Measurements from ENCODE around the gene HPDL. TPM values are rescaled to one million over a fixed set of nuclear protein-coding genes. Genes with fewer than 3 reads are reported as not detected.

The HPDL gene
- polyA plus RNA-seq, 2 donors = 2.7 to 5.2 TPM

DNA sequence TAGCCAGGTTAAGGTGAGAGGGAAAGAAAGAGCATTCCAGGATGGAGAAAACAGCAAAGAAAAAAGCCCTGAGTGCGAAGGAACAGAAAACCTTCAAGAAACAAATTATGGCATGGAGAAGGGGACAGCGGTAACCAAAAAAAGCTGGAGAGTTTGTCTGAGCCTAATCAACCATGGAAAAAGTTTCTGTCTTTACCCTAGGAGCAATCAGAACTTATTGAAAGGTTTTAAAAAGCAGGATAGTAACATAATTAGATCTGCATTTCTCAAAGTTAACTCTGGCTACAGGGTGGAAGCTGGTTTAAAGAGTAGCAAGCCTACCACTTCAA, 26.1 kb upstream of the HPDL start:
- no peaks in the 10 kb centered on the region for H3K9me3 ChIP-seq (ENCODE audit: control insufficient read depth in 2 of 2, insufficient read depth in 1 of 2, low read depth in 1 of 2, low read length in 1 of 2)
- H3K36me3 ChIP-seq (ENCODE audit: control insufficient read depth in 2 of 2, insufficient read depth in 2 of 2, low read length in 1 of 2) = no peaks in the 10 kb centered on the region
- WGBS, 2 donors = 74 to 80% methylated on average over 2 of the region's 2 CpGs
- H3K4me3 ChIP-seq (ENCODE audit: low read depth in 1 of 2, low read length in 2 of 2) = no peak overlapping the region
- H3K4me1 ChIP-seq (ENCODE audit: control insufficient read depth in 2 of 2, insufficient read depth in 2 of 2, low read length in 1 of 2) = peaks cover 2 to 4% of the 10 kb centered on the region in 2 donors
- H3K27me3 ChIP-seq (ENCODE audit: control insufficient read depth in 1 of 2, insufficient read depth in 2 of 2, low read length in 2 of 2) = no peaks in the 10 kb centered on the region
- no peak overlapping the region for H3K27ac ChIP-seq (ENCODE audit: low read depth in 2 of 2, low read length in 1 of 2)

GRCh38 chr1:45302505-45303150, 24.1 kb upstream of the HPDL start:
- WGBS, 2 donors = 82% methylated on average over 16 of the region's 16 CpGs
- Histone ChIP-seq H3K27ac (ENCODE audit: low read depth in 2 of 2, low read length in 1 of 2) (peak overlapping the region in 1 of 2 donors; percentile 83), H3K4me3 (ENCODE audit: low read depth in 1 of 2, low read length in 2 of 2) (peak overlapping the region; percentile 46 to 48)

DNA sequence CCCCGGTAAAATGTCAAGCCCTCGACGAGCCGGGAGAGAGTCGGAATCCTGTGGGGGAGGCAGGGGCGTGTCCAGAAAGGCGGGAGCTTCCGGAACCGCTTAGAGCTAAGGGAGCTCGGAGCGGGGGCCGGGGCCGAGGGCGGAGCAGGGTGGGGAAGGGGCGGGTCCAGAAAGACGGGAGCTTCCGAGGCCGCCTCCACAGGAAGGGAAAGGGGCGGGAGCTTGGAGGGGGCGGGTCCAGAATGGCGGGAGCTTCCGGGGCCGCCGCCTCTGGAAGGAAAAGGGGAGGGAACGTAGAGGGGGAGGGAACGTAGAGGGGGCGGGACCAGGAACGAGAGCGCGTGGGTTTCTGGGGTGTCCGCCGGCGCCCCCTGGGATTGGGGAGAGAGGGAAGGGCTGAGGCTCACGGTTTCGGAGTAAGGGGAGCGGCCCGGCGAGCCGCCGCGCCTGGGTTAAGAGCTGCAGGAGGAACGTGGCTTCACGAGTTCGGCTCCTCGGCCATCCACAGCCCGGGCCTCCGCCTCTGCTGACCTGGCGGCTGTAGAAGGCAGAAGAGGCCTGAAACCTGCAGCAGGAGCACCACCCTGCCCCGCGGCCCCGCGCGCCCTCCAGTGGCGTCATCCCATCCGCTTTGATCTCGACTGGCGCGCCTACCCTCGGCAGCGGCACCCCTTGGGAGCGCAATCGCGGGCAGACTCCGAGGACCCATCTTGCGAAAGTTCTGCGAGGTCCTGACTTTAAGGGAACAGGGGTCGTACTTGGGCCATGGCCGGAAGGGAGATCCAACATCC, 23.0 kb upstream of the HPDL start:
- WGBS, 2 donors = 0 to 1% methylated on average over 60 to 68 of the region's 68 CpGs
- H3K27ac ChIP-seq (ENCODE audit: low read depth in 2 of 2, low read length in 1 of 2) = peak overlapping the region; percentile 91 to 93
- no peaks in the 10 kb centered on the region for H3K36me3 ChIP-seq (ENCODE audit: control insufficient read depth in 2 of 2, insufficient read depth in 2 of 2, low read length in 1 of 2)
- H3K4me3 ChIP-seq (ENCODE audit: low read depth in 1 of 2, low read length in 2 of 2) = peak overlapping the region; percentile 57 to 69
- peaks cover 2 to 4% of the 10 kb centered on the region in 2 donors for H3K4me1 ChIP-seq (ENCODE audit: control insufficient read depth in 2 of 2, insufficient read depth in 2 of 2, low read length in 1 of 2)
- H3K27me3 ChIP-seq (ENCODE audit: control insufficient read depth in 1 of 2, insufficient read depth in 2 of 2, low read length in 2 of 2) = no peaks in the 10 kb centered on the region
- no peaks in the 10 kb centered on the region for H3K9me3 ChIP-seq (ENCODE audit: control insufficient read depth in 2 of 2, insufficient read depth in 1 of 2, low read depth in 1 of 2, low read length in 1 of 2)

More at GRCh38 chr1:45302505-45303150, 24.1 kb upstream of the HPDL start:
- no peaks in the 10 kb centered on the region for H3K9me3 ChIP-seq (ENCODE audit: control insufficient read depth in 2 of 2, insufficient read depth in 1 of 2, low read depth in 1 of 2, low read length in 1 of 2)
- no peaks in the 10 kb centered on the region for H3K27me3 ChIP-seq (ENCODE audit: control insufficient read depth in 1 of 2, insufficient read depth in 2 of 2, low read length in 2 of 2)
- H3K4me1 ChIP-seq (ENCODE audit: control insufficient read depth in 2 of 2, insufficient read depth in 2 of 2, low read length in 1 of 2) = peaks cover 2 to 4% of the 10 kb centered on the region in 2 donors
- H3K36me3 ChIP-seq (ENCODE audit: control insufficient read depth in 2 of 2, insufficient read depth in 2 of 2, low read length in 1 of 2) = no peaks in the 10 kb centered on the region

DNA sequence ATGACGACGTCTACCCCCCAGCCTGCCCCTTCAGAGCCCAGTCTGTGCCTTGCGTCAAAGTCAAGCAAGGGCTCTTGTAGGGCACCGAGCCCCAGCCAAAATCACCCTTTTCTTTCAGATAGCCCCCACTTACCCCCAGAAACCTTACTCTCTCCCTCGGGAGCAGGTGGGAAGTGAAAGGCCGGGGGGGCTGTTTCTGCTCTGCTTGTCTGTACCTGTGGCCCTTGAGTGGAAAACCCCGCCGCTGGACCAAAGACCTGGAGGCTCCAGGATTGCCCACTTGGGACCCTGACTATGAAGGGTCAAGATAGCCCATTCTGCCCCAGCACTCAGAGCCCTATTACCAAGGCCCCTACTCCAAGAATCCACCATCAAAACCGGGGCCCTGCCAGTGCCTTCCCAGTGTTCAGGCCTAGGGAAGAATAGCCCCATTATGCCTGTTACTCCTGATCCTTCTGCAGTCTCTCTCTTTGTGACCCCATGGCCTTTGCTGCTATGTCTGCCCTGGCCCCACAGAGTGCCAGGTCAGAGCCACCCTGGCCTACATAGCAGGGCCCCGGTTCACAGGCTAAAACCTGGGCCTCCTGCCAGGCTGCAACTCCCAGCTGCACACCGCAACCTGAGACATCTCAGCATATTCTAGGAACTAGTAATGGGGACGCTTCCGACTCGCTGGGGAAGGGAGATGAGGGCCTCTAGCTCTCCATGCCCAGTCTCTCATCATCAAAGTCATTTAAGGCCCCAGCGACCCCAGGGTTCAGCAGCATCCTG, 22.2 kb upstream of the HPDL start:
- Histone ChIP-seq H3K4me3 (ENCODE audit: low read depth in 1 of 2, low read length in 2 of 2) (peak overlapping the region; percentile 57 to 69), H3K27ac (ENCODE audit: low read depth in 2 of 2, low read length in 1 of 2) (peak overlapping the region; percentile 91 to 93), H3K9me3 (ENCODE audit: control insufficient read depth in 2 of 2, insufficient read depth in 1 of 2, low read depth in 1 of 2, low read length in 1 of 2) (no peaks in the 10 kb centered on the region), H3K4me1 (ENCODE audit: control insufficient read depth in 2 of 2, insufficient read depth in 2 of 2, low read length in 1 of 2) (peaks cover 2 to 4% of the 10 kb centered on the region in 2 donors), H3K36me3 (ENCODE audit: control insufficient read depth in 2 of 2, insufficient read depth in 2 of 2, low read length in 1 of 2) (no peaks in the 10 kb centered on the region), H3K27me3 (ENCODE audit: control insufficient read depth in 1 of 2, insufficient read depth in 2 of 2, low read length in 2 of 2) (no peaks in the 10 kb centered on the region)
- 34 to 36% methylated on average over 15 of the region's 15 CpGs for WGBS, 2 donors

GRCh38 chr1:45305231-45305630, 21.5 kb upstream of the HPDL start:
- Histone ChIP-seq H3K4me3 (ENCODE audit: low read depth in 1 of 2, low read length in 2 of 2) (no peak overlapping the region), H3K27ac (ENCODE audit: low read depth in 2 of 2, low read length in 1 of 2) (no peak overlapping the region), H3K9me3 (ENCODE audit: control insufficient read depth in 2 of 2, insufficient read depth in 1 of 2, low read depth in 1 of 2, low read length in 1 of 2) (no peaks in the 10 kb centered on the region), H3K4me1 (ENCODE audit: control insufficient read depth in 2 of 2, insufficient read depth in 2 of 2, low read length in 1 of 2) (peaks cover 2 to 4% of the 10 kb centered on the region in 2 donors), H3K27me3 (ENCODE audit: control insufficient read depth in 1 of 2, insufficient read depth in 2 of 2, low read length in 2 of 2) (no peaks in the 10 kb centered on the region), H3K36me3 (ENCODE audit: control insufficient read depth in 2 of 2, insufficient read depth in 2 of 2, low read length in 1 of 2) (no peaks in the 10 kb centered on the region)
- 88 to 89% methylated on average over 10 of the region's 10 CpGs for WGBS, 2 donors

- H3K27me3 ChIP-seq (ENCODE audit: control insufficient read depth in 1 of 2, insufficient read depth in 2 of 2, low read length in 2 of 2) = no peaks in the 10 kb centered on the region
- no peaks in the 10 kb centered on the region for H3K9me3 ChIP-seq (ENCODE audit: control insufficient read depth in 2 of 2, insufficient read depth in 1 of 2, low read depth in 1 of 2, low read length in 1 of 2)
- WGBS, 2 donors = 54 to 62% methylated on average over 8 of the region's 8 CpGs
- no peak overlapping the region for H3K27ac ChIP-seq (ENCODE audit: low read depth in 2 of 2, low read length in 1 of 2)
- H3K4me3 ChIP-seq (ENCODE audit: low read depth in 1 of 2, low read length in 2 of 2) = no peak overlapping the region
- H3K36me3 ChIP-seq (ENCODE audit: control insufficient read depth in 2 of 2, insufficient read depth in 2 of 2, low read length in 1 of 2) = no peaks in the 10 kb centered on the region
- peaks cover 2 to 4% of the 10 kb centered on the region in 2 donors for H3K4me1 ChIP-seq (ENCODE audit: control insufficient read depth in 2 of 2, insufficient read depth in 2 of 2, low read length in 1 of 2)
Observed at GRCh38 chr1:45306319-45306718, 20.4 kb upstream of the HPDL start.

GRCh38 chr1:45306905-45307304, 19.8 kb upstream of the HPDL start:
- Histone ChIP-seq H3K36me3 (ENCODE audit: control insufficient read depth in 2 of 2, insufficient read depth in 2 of 2, low read length in 1 of 2) (no peaks in the 10 kb centered on the region), H3K27ac (ENCODE audit: low read depth in 2 of 2, low read length in 1 of 2) (no peak overlapping the region), H3K4me1 (ENCODE audit: control insufficient read depth in 2 of 2, insufficient read depth in 2 of 2, low read length in 1 of 2) (peaks cover 2 to 4% of the 10 kb centered on the region in 2 donors), H3K4me3 (ENCODE audit: low read depth in 1 of 2, low read length in 2 of 2) (no peak overlapping the region), H3K9me3 (ENCODE audit: control insufficient read depth in 2 of 2, insufficient read depth in 1 of 2, low read depth in 1 of 2, low read length in 1 of 2) (no peaks in the 10 kb centered on the region), H3K27me3 (ENCODE audit: control insufficient read depth in 1 of 2, insufficient read depth in 2 of 2, low read length in 2 of 2) (no peaks in the 10 kb centered on the region)
- WGBS, 2 donors = 75 to 77% methylated on average over 3 of the region's 3 CpGs

DNA sequence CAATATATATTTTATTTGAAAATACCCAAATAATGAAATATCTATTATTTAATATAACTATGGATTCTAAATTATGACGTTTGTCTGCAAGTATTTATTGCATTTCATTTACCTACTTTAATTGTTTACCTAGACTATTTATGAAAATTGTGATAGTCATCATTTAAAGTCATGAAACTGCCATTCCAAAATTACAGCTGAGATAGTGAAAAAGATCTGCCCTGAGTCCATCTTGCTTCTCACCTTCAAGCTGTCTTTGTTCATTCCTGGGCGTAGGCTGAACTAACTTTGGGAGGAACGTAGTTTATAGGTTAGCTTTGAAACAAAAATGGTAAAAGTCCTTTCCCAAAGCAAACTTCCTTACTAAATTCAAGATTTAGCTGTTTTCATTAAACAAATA, 12.4 kb upstream of the HPDL start:
- Histone ChIP-seq H3K36me3 (ENCODE audit: control insufficient read depth in 2 of 2, insufficient read depth in 2 of 2, low read length in 1 of 2) (no peaks in the 10 kb centered on the region), H3K4me1 (ENCODE audit: control insufficient read depth in 2 of 2, insufficient read depth in 2 of 2, low read length in 1 of 2) (no peaks in the 10 kb centered on the region), H3K9me3 (ENCODE audit: control insufficient read depth in 2 of 2, insufficient read depth in 1 of 2, low read depth in 1 of 2, low read length in 1 of 2) (no peaks in the 10 kb centered on the region), H3K27me3 (ENCODE audit: control insufficient read depth in 1 of 2, insufficient read depth in 2 of 2, low read length in 2 of 2) (no peaks in the 10 kb centered on the region), H3K4me3 (ENCODE audit: low read depth in 1 of 2, low read length in 2 of 2) (no peak overlapping the region), H3K27ac (ENCODE audit: low read depth in 2 of 2, low read length in 1 of 2) (no peak overlapping the region)
- WGBS, 2 donors = 70 to 75% methylated on average over 3 of the region's 3 CpGs

DNA sequence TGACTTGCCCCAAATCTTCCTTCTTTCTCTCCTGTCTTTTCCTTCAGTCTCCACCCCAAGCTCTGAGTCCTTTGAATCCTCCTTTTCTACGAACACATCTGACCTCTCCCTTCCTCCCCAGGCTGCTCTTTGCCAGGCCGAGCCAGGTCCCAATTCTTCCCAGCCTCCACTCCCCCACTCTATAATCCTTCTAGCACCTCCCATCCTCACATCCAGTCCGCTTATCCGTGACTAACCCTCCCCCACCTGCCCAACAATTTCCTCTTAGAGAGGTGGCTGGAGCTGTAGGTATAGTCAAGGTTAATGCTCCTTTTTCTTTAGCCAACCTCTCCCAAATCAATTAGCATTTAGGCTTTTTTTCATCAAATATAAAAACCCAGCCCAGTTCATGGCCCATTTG, 9.5 kb upstream of the HPDL start:
- no peaks in the 10 kb centered on the region for H3K4me1 ChIP-seq (ENCODE audit: control insufficient read depth in 2 of 2, insufficient read depth in 2 of 2, low read length in 1 of 2)
- no peak overlapping the region for H3K4me3 ChIP-seq (ENCODE audit: low read depth in 1 of 2, low read length in 2 of 2)
- no peaks in the 10 kb centered on the region for H3K9me3 ChIP-seq (ENCODE audit: control insufficient read depth in 2 of 2, insufficient read depth in 1 of 2, low read depth in 1 of 2, low read length in 1 of 2)
- no peaks in the 10 kb centered on the region for H3K36me3 ChIP-seq (ENCODE audit: control insufficient read depth in 2 of 2, insufficient read depth in 2 of 2, low read length in 1 of 2)
- H3K27me3 ChIP-seq (ENCODE audit: control insufficient read depth in 1 of 2, insufficient read depth in 2 of 2, low read length in 2 of 2) = no peaks in the 10 kb centered on the region
- 63 to 67% methylated on average over 4 of the region's 4 CpGs for WGBS, 2 donors
- no peak overlapping the region for H3K27ac ChIP-seq (ENCODE audit: low read depth in 2 of 2, low read length in 1 of 2)
